ENCODE measurements around the gene FANK1. TPM values are rescaled to one million over a fixed set of nuclear protein-coding genes. Genes with fewer than 3 reads are reported as not detected.

The FANK1 gene
- total RNA-seq, 2 donors from 2014 or later = 1.1 TPM; not detected in 1

GRCh38 chr10:126058507-126058906 lies 162.1 kb downstream of the FANK1 start:
- Mint-ChIP-seq H3K4me1 (ENCODE audit: low read depth) (no peaks in the 10 kb centered on the region), H3K9me3 (no peaks in the 10 kb centered on the region), H3K4me3 (no peak overlapping the region), H3K27ac (no peak overlapping the region), H3K36me3 (ENCODE audit: insufficient read depth in 2 of 2) (no peaks in the 10 kb centered on the region), H3K27me3 (ENCODE audit: low read depth) (peaks cover 5% of the 10 kb centered on the region)
- ATAC-seq (replicated peaks in 1 of 2) = no peak
- DNase-seq = no peak

Other genes with a start within 250 kb of the FANK1 start
- gene TEX36, start 213.4 kb upstream of the FANK1 start, total RNA-seq = not detected
- 10 to 100 TPM; 25.1 to 26.3 TPM for gene EDRF1, start 176.9 kb upstream of the FANK1 start, total RNA-seq
- gene MMP21, start 120.7 kb upstream of the FANK1 start, total RNA-seq = not detected
- 10 to 100 TPM; 31.6 to 35.4 TPM for gene UROS, start 73.3 kb upstream of the FANK1 start, total RNA-seq
- 10 to 100 TPM; 56.8 to 72.6 TPM for gene BCCIP, start 73.0 kb upstream of the FANK1 start, total RNA-seq
- 10 to 100 TPM; 24.4 to 34.4 TPM for gene DHX32, start 15.3 kb upstream of the FANK1 start, total RNA-seq